Neural progenitor cell (in vitro differentiated cells): ENCODE measurements around the gene DISP3.

Experiments
- CTCF ChIP-seq: fragments of 200-600 bp; sonication (generic); IDR thresholded peaks from 2 replicates; pipeline ENCODE4 v1.5.1; 2017; ENCODE audit warnings: antibody characterized with exemption, mild to moderate bottlenecking
- EZH2phosphoT487 ChIP-seq: fragments of 200-600 bp; sonication (generic); IDR thresholded peaks from 2 replicates; pipeline ENCODE4 v1.6.1; 2017; ENCODE audit warnings: antibody characterized with exemption

- TF ChIP-seq CTCF = no peak
- TF ChIP-seq EZH2phosphoT487 = no peak
Observed at GRCh38 chr1:11519629-11520031, 40.7 kb downstream of the DISP3 start.
